ENCODE measurements around the gene CHRM5. TPM values are rescaled to one million over a fixed set of nuclear protein-coding genes. Genes with fewer than 3 reads are reported as not detected.

Gene CHRM5
- total and polyA plus RNA-seq, 2 donors (not counting 3 experiments of a cell fraction or from before 2014, with no cell fraction given): 0.03 TPM; not detected in 1

DNA sequence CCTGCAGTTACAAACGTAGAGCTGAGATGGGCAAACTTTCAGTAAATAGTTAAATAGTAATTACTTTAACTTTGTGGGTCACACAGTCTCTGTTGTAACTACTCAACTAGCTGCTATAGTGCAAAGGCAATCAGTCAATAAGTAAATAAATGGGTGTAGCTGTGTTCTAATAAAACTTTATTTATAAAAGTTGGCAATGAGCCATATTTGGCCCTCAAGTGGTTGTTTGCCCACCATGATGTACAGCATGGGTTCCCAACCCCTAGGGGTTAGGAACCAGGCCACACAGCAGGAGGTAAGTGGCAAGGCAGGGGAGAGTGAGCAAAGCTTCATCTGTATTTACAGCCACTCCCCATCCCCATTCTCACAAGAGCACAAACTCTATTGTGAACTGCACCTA lies 44.9 kb upstream of the CHRM5 start:
- CTCF ChIA-PET: interaction anchor here (1.1 to 1.3 kb wide), 2 partner anchors 70 to 186 kb away, joined by 3 to 5 read pairs; no protein-coding TSS in a partner anchor

More for the DNA sequence above, 44.9 kb upstream of the CHRM5 start:
- Histone ChIP-seq H3K9ac (replicated peaks; ENCODE audit: extremely low read depth, insufficient read depth, low read length) (no peak overlapping the region), H3K27me3 (ENCODE audit: control insufficient read depth in 2 of 2, insufficient read depth in 2 of 2, low read length in 2 of 2) (no peaks in the 10 kb centered on the region), H3K79me2 (ENCODE audit: control insufficient read depth, insufficient read depth, low read length) (no peaks in the 10 kb centered on the region), H3K9me1 (replicated peaks; ENCODE audit: control insufficient read depth, extremely low read depth, insufficient read depth, low read length) (no peaks in the 10 kb centered on the region), H3K4me2 (ENCODE audit: insufficient read depth, low read length) (no peak overlapping the region), H4K20me1 (replicated peaks; ENCODE audit: control insufficient read depth, extremely low read depth, insufficient read depth, low read length) (peaks cover 2% of the 10 kb centered on the region), H3K27ac (ENCODE audit: insufficient read depth, low read depth, low read length) (no peak overlapping the region), H2AFZ (ENCODE audit: low read depth, low read length) (no peak overlapping the region), H3K4me3 (replicated peaks in 1 of 3; ENCODE audit: insufficient read depth in 1 of 3, low read depth in 1 of 3, low read length in 3 of 3) (no peak overlapping the region), H3K36me3 (ENCODE audit: control insufficient read depth in 2 of 2, extremely low read depth in 1 of 2, insufficient read depth in 2 of 2, low read length in 2 of 2) (no peaks in the 10 kb centered on the region), H3K4me1 (ENCODE audit: control insufficient read depth, extremely low read depth, insufficient read depth, low read length) (no peaks in the 10 kb centered on the region), H3K9me3 (replicated peaks; ENCODE audit: control insufficient read depth, insufficient read depth, low read length) (no peaks in the 10 kb centered on the region)
- dilution Hi-C loops (cut with MboI; ENCODE audit: extremely low pct_ligation_motif_present, low sequenced_read_pairs): no loop called here
- no TSS peak for BruUV-seq (replicated peaks)
- intact Hi-C loops (cut with micrococcal nuclease): no loop called here
- DNase-seq (ENCODE audit: low read depth, low spot score) (no peak), FAIRE-seq (no peak)
- POLR2A ChIA-PET: no interaction called here
- no peak for TF ChIP-seq EZH2 (IDR thresholded peaks at IDR 0.05; ENCODE audit: borderline replicate concordance, low read depth, low read length, severe bottlenecking)
- no peak for TF ChIP-seq POLR2A (IDR thresholded peaks at IDR 0.05; ENCODE audit: low read depth, low read length)
- TF ChIP-seq, protein P1, sequence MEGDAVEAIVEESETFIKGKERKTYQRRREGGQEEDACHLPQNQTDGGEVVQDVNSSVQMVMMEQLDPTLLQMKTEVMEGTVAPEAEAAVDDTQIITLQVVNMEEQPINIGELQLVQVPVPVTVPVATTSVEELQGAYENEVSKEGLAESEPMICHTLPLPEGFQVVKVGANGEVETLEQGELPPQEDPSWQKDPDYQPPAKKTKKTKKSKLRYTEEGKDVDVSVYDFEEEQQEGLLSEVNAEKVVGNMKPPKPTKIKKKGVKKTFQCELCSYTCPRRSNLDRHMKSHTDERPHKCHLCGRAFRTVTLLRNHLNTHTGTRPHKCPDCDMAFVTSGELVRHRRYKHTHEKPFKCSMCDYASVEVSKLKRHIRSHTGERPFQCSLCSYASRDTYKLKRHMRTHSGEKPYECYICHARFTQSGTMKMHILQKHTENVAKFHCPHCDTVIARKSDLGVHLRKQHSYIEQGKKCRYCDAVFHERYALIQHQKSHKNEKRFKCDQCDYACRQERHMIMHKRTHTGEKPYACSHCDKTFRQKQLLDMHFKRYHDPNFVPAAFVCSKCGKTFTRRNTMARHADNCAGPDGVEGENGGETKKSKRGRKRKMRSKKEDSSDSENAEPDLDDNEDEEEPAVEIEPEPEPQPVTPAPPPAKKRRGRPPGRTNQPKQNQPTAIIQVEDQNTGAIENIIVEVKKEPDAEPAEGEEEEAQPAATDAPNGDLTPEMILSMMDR (IDR thresholded peaks at IDR 0.05; ENCODE audit: extremely low read depth in 1 of 2, insufficient read depth in 1 of 2, low read depth in 1 of 2, low read length in 2 of 2): no peak
- no peak for TF ChIP-seq JUN (IDR thresholded peaks at IDR 0.05; ENCODE audit: borderline replicate concordance, insufficient read depth, insufficient read length, low read depth)
- TF ChIP-seq POLR2AphosphoS5 (IDR thresholded peaks at IDR 0.05; ENCODE audit: insufficient read depth, low read depth, low read length): no peak
- TF ChIP-seq GATA2 (IDR thresholded peaks at IDR 0.05; ENCODE audit: insufficient read depth, insufficient read length, low read depth, low read length): no peak
- TF ChIP-seq, protein P2, sequence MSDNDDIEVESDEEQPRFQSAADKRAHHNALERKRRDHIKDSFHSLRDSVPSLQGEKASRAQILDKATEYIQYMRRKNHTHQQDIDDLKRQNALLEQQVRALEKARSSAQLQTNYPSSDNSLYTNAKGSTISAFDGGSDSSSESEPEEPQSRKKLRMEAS (IDR thresholded peaks at IDR 0.05; ENCODE audit: insufficient read depth, insufficient read length): no peak
- TF ChIP-seq MYC (IDR thresholded peaks at IDR 0.05; ENCODE audit: low read depth, low read length): no peak
- no peak for TF ChIP-seq FOS (IDR thresholded peaks at IDR 0.05; ENCODE audit: borderline replicate concordance, insufficient read depth, low read length)

All from endothelial cell of umbilical vein (primary cell).